ENCODE data around the gene POMP. TPM values are rescaled to one million over a fixed set of nuclear protein-coding genes. Genes with fewer than 3 reads are reported as not detected.

The POMP gene
- total and polyA plus RNA-seq, 12 donors, result 69.1 to 134 (median 101) TPM

DNA sequence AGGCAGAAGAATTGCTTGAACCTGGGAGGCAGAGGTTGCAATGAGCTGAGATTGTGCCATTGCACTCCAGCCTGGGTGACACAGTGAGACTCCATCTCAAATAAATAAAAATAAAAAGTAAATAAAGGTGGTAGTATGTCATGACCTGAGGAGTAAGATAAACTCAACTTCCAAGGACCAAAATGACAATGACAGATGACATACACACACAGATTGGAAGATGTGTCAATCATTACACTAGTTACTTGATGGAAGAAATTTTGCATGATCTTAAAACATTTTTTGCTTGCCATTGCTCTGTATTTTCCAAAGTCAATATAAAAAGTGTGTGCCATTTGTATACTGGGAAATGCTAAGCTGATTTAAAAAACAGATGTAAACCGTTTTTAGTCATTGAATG lies 55.7 kb downstream of the POMP start:
- intact Hi-C loops (cut with DNase I), result loop anchor here in 6 of 10 donors (5.0 to 10.0 kb wide), 6 partner anchors 38 to 83 kb away; partner anchors contain the start of gene POMP (in 1 of the 6)
- Histone ChIP-seq H3K27ac (peak overlapping the region in 5 of 10 donors; percentile 8 to 100 (median 99)), H3K27me3 (no peaks in the 10 kb centered on the region)

DNA sequence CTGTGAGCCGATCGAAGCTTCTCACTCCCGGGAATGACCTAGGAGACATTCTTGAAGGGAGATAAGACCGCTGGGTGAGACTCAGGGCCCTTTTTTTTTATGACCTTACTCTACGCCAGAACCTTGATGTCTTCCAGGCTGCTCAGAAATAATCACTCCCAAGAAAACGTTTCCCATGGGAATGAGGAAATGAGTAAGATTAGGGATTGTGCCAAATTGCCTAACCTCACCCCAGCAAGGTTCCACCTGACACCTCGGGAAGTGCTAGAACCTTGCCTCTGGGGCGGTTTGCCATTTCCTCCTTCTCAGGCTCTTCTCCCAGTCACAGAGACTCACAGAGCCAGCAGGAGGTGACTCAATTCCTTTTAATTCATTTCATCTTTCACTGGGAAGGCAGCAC lies 57.6 kb downstream of the POMP start:
- 21 to 25% methylated on average over 8 of the region's 8 CpGs for WGBS, 2 donors
- Histone ChIP-seq H3K27ac (peak overlapping the region; percentile 56 to 100 (median 98)), H3K4me3 (peak overlapping the region in 4 of 10 donors; percentile 0 to 29 (median 10)), H3K36me3 (peaks cover 0 to 23% (median 0%) of the 10 kb centered on the region in 9 donors), H3K9me3 (no peaks in the 10 kb centered on the region), H3K27me3 (no peaks in the 10 kb centered on the region), H3K4me1 (peaks cover 6 to 51% (median 39%) of the 10 kb centered on the region in 9 donors)
- intact Hi-C loops (cut with DNase I), result loop anchor here in 6 of 10 donors (2.0 to 10.0 kb wide), 6 partner anchors 36 to 81 kb away; partner anchors contain the start of gene POMP (in 2 of the 6)
- TF ChIP-seq, protein P1, sequence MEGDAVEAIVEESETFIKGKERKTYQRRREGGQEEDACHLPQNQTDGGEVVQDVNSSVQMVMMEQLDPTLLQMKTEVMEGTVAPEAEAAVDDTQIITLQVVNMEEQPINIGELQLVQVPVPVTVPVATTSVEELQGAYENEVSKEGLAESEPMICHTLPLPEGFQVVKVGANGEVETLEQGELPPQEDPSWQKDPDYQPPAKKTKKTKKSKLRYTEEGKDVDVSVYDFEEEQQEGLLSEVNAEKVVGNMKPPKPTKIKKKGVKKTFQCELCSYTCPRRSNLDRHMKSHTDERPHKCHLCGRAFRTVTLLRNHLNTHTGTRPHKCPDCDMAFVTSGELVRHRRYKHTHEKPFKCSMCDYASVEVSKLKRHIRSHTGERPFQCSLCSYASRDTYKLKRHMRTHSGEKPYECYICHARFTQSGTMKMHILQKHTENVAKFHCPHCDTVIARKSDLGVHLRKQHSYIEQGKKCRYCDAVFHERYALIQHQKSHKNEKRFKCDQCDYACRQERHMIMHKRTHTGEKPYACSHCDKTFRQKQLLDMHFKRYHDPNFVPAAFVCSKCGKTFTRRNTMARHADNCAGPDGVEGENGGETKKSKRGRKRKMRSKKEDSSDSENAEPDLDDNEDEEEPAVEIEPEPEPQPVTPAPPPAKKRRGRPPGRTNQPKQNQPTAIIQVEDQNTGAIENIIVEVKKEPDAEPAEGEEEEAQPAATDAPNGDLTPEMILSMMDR (IDR thresholded peaks at IDR 0.05), result no peak
- peak in 1 of 2 donors; percentile 74 for DNase-seq
- ATAC-seq, result peak in 5 of 8 donors; percentile 3 to 64 (median 30)

More for the DNA sequence above, 55.7 kb downstream of the POMP start:
- 60 to 69% methylated on average over 1 of the region's 1 CpG for WGBS, 2 donors
- ATAC-seq, result no peak
- peaks cover 6 to 47% (median 35%) of the 10 kb centered on the region in 9 donors for H3K4me1 ChIP-seq
- peaks cover 0 to 41% (median 10%) of the 10 kb centered on the region in 9 donors for H3K36me3 ChIP-seq
- TF ChIP-seq, protein P1 (IDR thresholded peaks at IDR 0.05), result no peak
- no peaks in the 10 kb centered on the region for H3K9me3 ChIP-seq
- H3K4me3 ChIP-seq, result no peak overlapping the region
- DNase-seq, result no peak

GRCh38 chr13:28717170-28717569 lies 58.2 kb downstream of the POMP start:
- Histone ChIP-seq H3K4me3 (peak overlapping the region in 5 of 10 donors; percentile 5 to 84 (median 77)), H3K36me3 (peaks cover 0 to 18% (median 0%) of the 10 kb centered on the region in 9 donors), H3K27me3 (no peaks in the 10 kb centered on the region), H3K27ac (peak overlapping the region; percentile 33 to 100 (median 98)), H3K4me1 (peaks cover 6 to 51% (median 39%) of the 10 kb centered on the region in 9 donors), H3K9me3 (no peaks in the 10 kb centered on the region)
- ATAC-seq, result no peak
- WGBS, 2 donors, result 62 to 75% methylated on average over 3 of the region's 3 CpGs
- no peak for DNase-seq
- intact Hi-C loops (cut with DNase I), result loop anchor here in 6 of 10 donors (2.0 to 10.0 kb wide), 6 partner anchors 35 to 80 kb away; partner anchors contain the start of gene POMP (in 2 of the 6)
- TF ChIP-seq, protein P1 (IDR thresholded peaks at IDR 0.05), result no peak

GRCh38 chr13:28718196-28718542 lies 59.2 kb downstream of the POMP start:
- Histone ChIP-seq H3K4me3 (peak overlapping the region; percentile 57 to 94 (median 76)), H3K9me3 (no peaks in the 10 kb centered on the region), H3K36me3 (peaks cover 0 to 10% (median 0%) of the 10 kb centered on the region in 9 donors), H3K27ac (peak overlapping the region; percentile 92 to 100 (median 99)), H3K4me1 (peaks cover 6 to 51% (median 39%) of the 10 kb centered on the region in 9 donors), H3K27me3 (no peaks in the 10 kb centered on the region)
- 3% methylated on average over 10 of the region's 10 CpGs for WGBS, 2 donors
- intact Hi-C loops (cut with DNase I), result loop anchor here in 7 of 10 donors (1.0 to 10.0 kb wide), 9 partner anchors 34 to 79 kb away; partner anchors contain the start of gene POMP (in 2 of the 7)
- TF ChIP-seq, protein P1 (IDR thresholded peaks at IDR 0.05), result no peak
- DNase-seq (peak in 1 of 2 donors; percentile 72), ATAC-seq (peak in 7 of 8 donors; percentile 1 to 41 (median 17))

Measured in heart right ventricle (tissue), 16 donors.